ENCODE data around the gene HES4. TPM values are rescaled to one million over a fixed set of nuclear protein-coding genes. Genes with fewer than 3 reads are reported as not detected.

The HES4 gene
- 17.8 to 65.9 TPM (median 57.8 TPM) in 5 replicates for total RNA-seq (2022; extraction: Qiagen RNA extraction)

GRCh38 chr1:999725-1000356, at the start of gene HES4:
Gene HES4 (minus strand): TSS chr1:1000097. CDS start chr1:999973, 124 bp downstream.

DNA sequence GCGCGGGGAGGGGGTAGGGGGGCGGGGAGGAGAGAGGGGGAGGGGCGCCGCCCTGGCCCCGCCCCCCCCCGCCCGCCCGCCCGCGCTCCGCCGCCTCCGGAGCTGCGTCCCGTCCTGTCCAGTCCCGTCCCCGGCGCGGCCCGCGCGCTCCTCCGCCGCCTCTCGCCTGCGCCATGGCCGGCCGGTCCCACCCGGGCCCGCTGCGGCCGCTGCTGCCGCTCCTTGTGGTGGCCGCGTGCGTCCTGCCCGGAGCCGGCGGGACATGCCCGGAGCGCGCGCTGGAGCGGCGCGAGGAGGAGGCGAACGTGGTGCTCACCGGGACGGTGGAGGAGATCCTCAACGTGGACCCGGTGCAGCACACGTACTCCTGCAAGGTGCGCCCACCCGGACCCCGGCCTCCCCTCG, 20.1 kb upstream of the HES4 start, which contains the start of gene AGRN:
TSS of gene AGRN (plus strand) at position 121 of the 405 bp plus-strand sequence. CDS start at position 174, 53 bp downstream.

GRCh38 chr1:1013105-1013921, 13.4 kb upstream of the HES4 start, which contains the start of gene ISG15:
Gene ISG15 (plus strand): TSS chr1:1013497. CDS start chr1:1013574, 77 bp downstream.

DNA sequence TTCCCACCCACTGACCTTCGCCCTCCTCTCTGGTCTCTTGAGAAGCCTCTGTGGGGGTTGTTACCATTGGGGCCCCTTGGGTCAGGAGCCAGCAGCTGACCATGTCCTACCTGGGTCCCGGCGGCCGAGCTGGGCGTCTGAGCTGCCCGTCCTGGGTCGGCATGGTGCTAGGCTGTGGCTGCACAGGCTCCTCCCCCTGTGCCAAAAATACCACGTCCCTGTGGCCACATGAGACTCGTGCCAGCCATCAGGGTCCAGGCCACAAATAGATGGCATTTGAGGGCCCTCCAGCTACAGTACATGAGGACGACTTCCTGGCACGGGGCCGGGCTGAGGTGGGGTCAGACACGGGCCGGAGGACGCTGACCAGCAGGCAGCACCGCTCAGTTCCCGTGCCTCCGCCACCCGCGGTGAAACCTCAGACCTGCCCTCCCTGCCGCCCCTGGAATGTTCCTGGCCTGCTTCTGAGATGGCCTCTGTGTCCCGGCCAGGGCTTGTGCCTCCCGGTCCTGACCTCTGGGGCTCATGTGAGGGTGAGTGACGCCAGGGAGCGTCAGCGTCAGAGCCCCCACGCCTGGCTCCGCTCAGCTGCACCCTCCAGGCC, 17.8 kb downstream of the HES4 start, which contains the start of gene PERM1:
TSS of gene PERM1 (minus strand) at position 139 of the 604 bp plus-strand sequence. CDS start 1,064 bp downstream, outside the sequence.

GRCh38 chr1:966135-966703, 33.7 kb downstream of the HES4 start, which contains the start of gene PLEKHN1:
Gene PLEKHN1 (plus strand): TSS chr1:966482. CDS start chr1:966532, 50 bp downstream.

DNA sequence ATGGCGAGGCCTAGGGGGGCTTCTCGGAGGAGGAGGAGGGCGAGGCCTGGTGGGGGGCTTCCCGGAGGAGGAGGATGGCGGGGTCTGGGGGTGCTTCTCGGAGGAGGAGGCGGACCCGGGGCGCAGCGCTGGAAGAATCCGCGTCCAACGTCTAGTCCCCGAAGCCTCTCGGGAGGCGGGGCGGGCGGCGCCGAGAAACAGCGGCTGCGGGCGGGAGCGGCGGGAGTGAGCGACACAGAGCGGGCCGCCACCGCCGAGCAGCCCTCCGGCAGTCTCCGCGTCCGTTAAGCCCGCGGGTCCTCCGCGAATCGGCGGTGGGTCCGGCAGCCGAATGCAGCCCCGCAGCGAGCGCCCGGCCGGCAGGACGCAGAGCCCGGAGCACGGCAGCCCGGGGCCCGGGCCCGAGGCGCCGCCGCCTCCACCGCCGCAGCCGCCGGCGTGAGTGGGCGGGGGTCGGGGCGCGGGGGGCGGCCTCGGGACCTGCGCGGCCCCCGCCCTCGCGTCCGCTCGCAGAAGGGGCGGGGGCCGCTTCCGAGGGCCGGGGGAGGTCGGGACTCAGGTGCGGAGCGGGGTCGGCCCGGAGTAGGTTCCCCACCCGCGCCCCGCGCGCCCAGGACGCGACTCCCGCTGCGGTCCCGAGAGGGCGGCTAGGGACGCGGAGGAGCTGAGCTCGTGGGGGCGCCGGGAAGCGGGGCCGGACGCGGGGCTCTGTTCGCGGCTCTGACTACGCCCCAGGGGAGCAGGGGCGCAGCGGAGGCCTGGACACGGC, 39.4 kb downstream of the HES4 start, which contains the start of gene KLHL17:
TSS of gene KLHL17 (plus strand) at position 222 of the 769 bp plus-strand sequence. CDS start at position 332, 110 bp downstream.

DNA sequence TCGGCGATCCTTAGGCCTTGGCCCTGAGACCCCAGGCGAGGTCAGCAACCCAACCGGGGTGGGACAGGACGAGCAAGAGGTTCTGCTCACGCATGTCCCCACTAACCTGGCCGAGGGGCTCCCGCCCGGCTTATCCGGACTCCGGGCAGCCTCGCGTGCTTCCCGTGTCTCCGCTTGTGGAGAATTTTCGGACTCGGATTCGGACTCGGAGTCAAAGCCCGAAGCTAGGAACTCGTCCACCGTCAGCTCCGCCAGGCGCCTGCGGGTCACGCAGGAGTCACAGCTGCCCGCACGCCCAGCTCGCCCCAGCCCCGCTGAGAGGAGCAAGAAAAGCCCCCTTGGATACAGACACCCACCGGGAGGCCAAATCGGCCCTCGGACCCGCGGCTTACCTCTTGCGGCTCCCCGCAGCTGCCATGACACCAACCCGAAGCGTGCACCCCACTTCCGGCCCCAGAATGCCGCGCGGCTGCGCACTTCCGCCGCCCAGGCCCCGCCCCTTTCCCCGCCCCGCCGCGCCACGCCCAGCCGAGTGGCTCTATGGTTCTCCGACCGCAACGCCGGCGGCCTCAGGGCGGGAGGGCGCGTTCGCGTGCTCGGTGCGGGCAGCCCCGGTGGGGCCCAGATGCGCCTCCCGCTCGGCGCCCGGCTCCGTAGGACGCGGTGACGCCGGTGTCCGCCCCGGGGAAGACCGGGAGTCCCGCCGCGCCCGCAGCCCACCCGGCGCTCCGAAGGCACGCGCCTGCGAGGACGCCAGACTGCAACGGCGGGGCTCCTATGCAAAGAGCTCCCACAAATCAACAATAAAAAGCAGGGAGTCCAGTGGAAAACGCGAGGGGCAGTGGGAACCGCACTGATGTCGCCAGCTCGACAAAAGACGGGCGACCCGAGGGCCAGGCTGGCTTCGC, 40.8 kb downstream of the HES4 start, which contains the start of gene NOC2L:
TSS of gene NOC2L (minus strand) at position 434 of the 908 bp plus-strand sequence. CDS start at position 418, 16 bp downstream.

Other genes with a start within 250 kb of the HES4 start
- gene SAMD11, start 76.2 kb downstream of the HES4 start, total RNA-seq (2022; extraction: Qiagen RNA extraction): 14.0 to 25.0 TPM (median 23.6 TPM) in 5 replicates
- gene NOC2L, start 40.8 kb downstream of the HES4 start, total RNA-seq (2022; extraction: Qiagen RNA extraction): 69.2 to 85.8 TPM (median 78.9 TPM) in 5 replicates
- gene KLHL17, start 39.5 kb downstream of the HES4 start, total RNA-seq (2022; extraction: Qiagen RNA extraction): 7.5 to 17.0 TPM (median 13.7 TPM) in 5 replicates
- 3.3 to 5.7 TPM (median 4.9 TPM) in 5 replicates for gene PLEKHN1, start 33.6 kb downstream of the HES4 start, total RNA-seq (2022; extraction: Qiagen RNA extraction)
- 0.10 to 0.19 TPM (median 0.13 TPM) in 5 replicates for gene PERM1, start 18.0 kb downstream of the HES4 start, total RNA-seq (2022; extraction: Qiagen RNA extraction)
- 12.1 to 23.1 TPM (median 19.4 TPM) in 5 replicates for gene ISG15, start 13.4 kb upstream of the HES4 start, total RNA-seq (2022; extraction: Qiagen RNA extraction)
- gene AGRN, start 20.0 kb upstream of the HES4 start, total RNA-seq (2022; extraction: Qiagen RNA extraction): 78.5 to 115 TPM (median 107 TPM) in 5 replicates
- 0.21 to 0.30 TPM (median 0.23 TPM) in 5 replicates for gene RNF223, start 74.2 kb upstream of the HES4 start, total RNA-seq (2022; extraction: Qiagen RNA extraction)
- gene C1orf159, start 116.0 kb upstream of the HES4 start, total RNA-seq (2022; extraction: Qiagen RNA extraction): 8.2 to 14.5 TPM (median 13.7 TPM) in 5 replicates
- gene TTLL10, start 173.8 kb upstream of the HES4 start, total RNA-seq (2022; extraction: Qiagen RNA extraction): not detected in 5 replicates
- 0.09 to 0.20 TPM (median 0.13 TPM) in 4 of 5 replicates, not detected in the other for gene TNFRSF18, start 206.5 kb upstream of the HES4 start, total RNA-seq (2022; extraction: Qiagen RNA extraction)
- gene TNFRSF4, start 214.1 kb upstream of the HES4 start, total RNA-seq (2022; extraction: Qiagen RNA extraction): 0.13 to 0.34 TPM (median 0.20 TPM) in 4 of 5 replicates, not detected in the other
- gene SDF4, start 231.9 kb upstream of the HES4 start, total RNA-seq (2022; extraction: Qiagen RNA extraction): 109 to 135 TPM (median 131 TPM) in 5 replicates
- 11.0 to 19.8 TPM (median 18.8 TPM) in 5 replicates for gene B3GALT6, start 232.1 kb upstream of the HES4 start, total RNA-seq (2022; extraction: Qiagen RNA extraction)
- gene C1QTNF12, start 246.6 kb upstream of the HES4 start, total RNA-seq (2022; extraction: Qiagen RNA extraction): 0.71 to 1.9 TPM (median 1.4 TPM) in 5 replicates